ENCODE measurements around the gene SNAI3.

DNA sequence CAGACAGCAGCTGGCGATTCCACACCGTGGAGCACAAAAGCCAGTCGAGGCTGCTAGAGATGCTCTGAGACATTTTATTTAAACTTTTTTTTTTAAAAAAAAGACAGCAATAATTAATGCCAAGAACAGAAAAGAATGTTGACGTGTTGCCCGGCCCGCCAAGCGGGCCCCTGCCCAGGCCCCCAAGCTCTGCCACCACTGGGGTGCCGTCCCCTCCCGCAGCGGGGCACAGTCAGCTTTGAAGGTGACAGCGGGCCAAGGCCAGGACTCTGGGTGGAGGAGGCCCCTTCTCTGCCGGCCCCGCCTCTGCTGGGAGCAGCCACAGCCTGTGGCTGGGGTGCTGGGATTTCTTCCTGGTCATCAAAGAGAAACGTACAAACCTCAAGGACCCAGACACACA lies 10.1 kb upstream of the SNAI3 start:
- TF ChIP-seq, protein P1, sequence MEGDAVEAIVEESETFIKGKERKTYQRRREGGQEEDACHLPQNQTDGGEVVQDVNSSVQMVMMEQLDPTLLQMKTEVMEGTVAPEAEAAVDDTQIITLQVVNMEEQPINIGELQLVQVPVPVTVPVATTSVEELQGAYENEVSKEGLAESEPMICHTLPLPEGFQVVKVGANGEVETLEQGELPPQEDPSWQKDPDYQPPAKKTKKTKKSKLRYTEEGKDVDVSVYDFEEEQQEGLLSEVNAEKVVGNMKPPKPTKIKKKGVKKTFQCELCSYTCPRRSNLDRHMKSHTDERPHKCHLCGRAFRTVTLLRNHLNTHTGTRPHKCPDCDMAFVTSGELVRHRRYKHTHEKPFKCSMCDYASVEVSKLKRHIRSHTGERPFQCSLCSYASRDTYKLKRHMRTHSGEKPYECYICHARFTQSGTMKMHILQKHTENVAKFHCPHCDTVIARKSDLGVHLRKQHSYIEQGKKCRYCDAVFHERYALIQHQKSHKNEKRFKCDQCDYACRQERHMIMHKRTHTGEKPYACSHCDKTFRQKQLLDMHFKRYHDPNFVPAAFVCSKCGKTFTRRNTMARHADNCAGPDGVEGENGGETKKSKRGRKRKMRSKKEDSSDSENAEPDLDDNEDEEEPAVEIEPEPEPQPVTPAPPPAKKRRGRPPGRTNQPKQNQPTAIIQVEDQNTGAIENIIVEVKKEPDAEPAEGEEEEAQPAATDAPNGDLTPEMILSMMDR (IDR thresholded peaks at IDR 0.05; ENCODE audit: insufficient read depth, low read length, poor library complexity, severe bottlenecking), result no peak
- TF ChIP-seq EZH2phosphoT487 (conservative IDR thresholded peaks at IDR 0.05; ENCODE audit: low read length), result no peak

Measured in SU-DHL-6 (cell line).